Fibroblast of lung (primary cell): Measurements from ENCODE around the gene SLC35F3.

Experiments
- CTCF ChIP-seq, 2 donors: IDR thresholded peaks in 1 of 2; conservative IDR thresholded peaks in 1 of 2; 1 replicate in 1 of 2; 2 replicates in 1 of 2; pipeline ENCODE4 v1.5.1; 2011 to 2012; ENCODE audit warnings: low read length in 2 of 2, control low read depth in 1 of 2, inconsistent platforms in 1 of 2, low read depth in 1 of 2, mild to moderate bottlenecking in 1 of 2
- EZH2 ChIP-seq: IDR thresholded peaks from 2 replicates; pipeline ENCODE4 v1.5.1; 2012; ENCODE audit warnings: low read length, control low read depth, mild to moderate bottlenecking; ENCODE audit errors: missing control alignments

DNA sequence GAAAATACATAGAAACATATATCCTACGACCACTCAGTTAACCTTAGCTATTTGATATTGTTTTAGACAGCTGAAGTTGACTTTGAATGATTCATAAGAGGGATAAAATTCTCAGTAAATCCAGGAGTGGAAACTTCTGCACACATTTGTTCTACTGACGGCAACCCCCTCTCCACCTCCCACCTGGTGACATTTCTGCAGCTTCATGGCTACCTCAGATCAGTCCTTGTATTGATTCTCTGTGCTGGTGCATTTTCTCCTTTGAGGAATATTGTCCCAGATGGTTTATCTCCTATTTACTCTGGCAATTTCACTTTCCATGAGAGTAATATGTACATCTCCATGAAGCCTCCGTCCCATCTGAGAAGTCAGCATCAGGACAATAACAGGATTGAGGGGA lies 411.1 kb downstream of the SLC35F3 start:
- TF ChIP-seq CTCF (conservative IDR thresholded peaks at IDR 0.05 in 1 of 2, IDR thresholded peaks at IDR 0.05 in 1 of 2; ENCODE audit: low read depth in 1 of 2, low read length in 2 of 2) (no peak), EZH2 (no peak)
